Ovary (tissue), 9 donors: ENCODE data around the gene ARHGEF33. TPM values are rescaled to one million over a fixed set of nuclear protein-coding genes. Genes with fewer than 3 reads are reported as not detected.

Experiments used
- DNase-seq, 5 donors: peaks; one replicate each; pipeline ENCODE4 v3.0.0-alpha.2; 2019 to 2020
- H3K27ac ChIP-seq, 2 donors: fragments of 200-600 bp; one replicate each; pipeline versions ENCODE4 v1.5.1 to v1.8.0; 2019 to 2022
- H3K27me3 ChIP-seq: fragments of 200-600 bp; one replicate; pipeline ENCODE4 v1.8.0; 2022
- H3K36me3 ChIP-seq: fragments of 200-600 bp; sonication (generic); one replicate; pipeline ENCODE4 v1.5.1; 2019
- H3K4me1 ChIP-seq: one replicate; pipeline ENCODE4 v1.8.1; 2013; ENCODE audit warnings: mild to moderate bottlenecking, moderate library complexity; ENCODE audit not compliant: insufficient read depth
- H3K4me3 ChIP-seq: fragments of 200-600 bp; sonication (generic); one replicate; pipeline ENCODE4 v1.5.1; 2017
- H3K9me3 ChIP-seq, 2 donors: fragments of 200-600 bp in 1 of 2; sonication (generic) in 1 of 2; one replicate each; pipeline versions ENCODE4 v1.5.1 to v1.8.1; 2013 to 2019; ENCODE audit warnings: mild to moderate bottlenecking in 1 of 2, moderate library complexity in 1 of 2
- CTCF ChIP-seq, 3 donors: fragments of 450-650 bp in 2 of 3; fragments of 200-600 bp in 1 of 3; IDR thresholded peaks; one replicate each; pipeline versions ENCODE4 v1.5.1 to v1.8.0; 2016 to 2022; ENCODE audit warnings: antibody characterized with exemption in 3 of 3, mild to moderate bottlenecking in 1 of 3
- EP300 ChIP-seq: sonication (generic); formaldehyde crosslinking; IDR thresholded peaks from one replicate; pipeline ENCODE4 v1.6.1; 2017; ENCODE audit warnings: antibody characterized with exemption
- POLR2A ChIP-seq: fragments of 450-650 bp; IDR thresholded peaks from one replicate; pipeline ENCODE4 v1.6.1; 2017; ENCODE audit warnings: antibody characterized with exemption, mild to moderate bottlenecking, moderate library complexity
- WGBS, 3 donors: extraction: QIAGEN DNeasy Blood & Tissue Kit in 1 of 3; methylation state at CpG; one replicate each; pipeline versions ENCODE4 v1.1.5 to v1.1.7; 2013 to 2017; 5-methylcytosine and 5-hydroxymethylcytosine counted together
- intact Hi-C, 4 donors: fragments of 100-400 bp; cut with DNase I; formaldehyde crosslinking; loops; one replicate each; pipeline versions ENCODE4 v1.11.0 to v1.15.1; 2022 to 2023
- polyA plus RNA-seq, 2 donors: library from polyadenylated mRNA; stranded (reverse); fragments of 200-250 nt in 1 of 2; fragments of 350-450 nt in 1 of 2; fragmentation: Illumina TruSeq in 1 of 2; extraction: RNeasy Lipid Tissue Mini Kit (QIAGEN cat#74804) in 1 of 2; gene quantifications; one replicate each; pipeline ENCODE4 v1.2.3, GENCODE V29; 2013 to 2014
- total RNA-seq, 7 donors: library from RNA; depleted of rRNA in 2 of 7; stranded (reverse); fragments of >200 nt in 2 of 7; fragmentation: NEBNext Ultra II Directional in 3 of 7; extraction: Animal tissue kit (Norgen Biotek cat#: 25700) in 3 of 7; gene quantifications; one replicate each; pipeline versions ENCODE4 v1.1.0 to v1.2.4, GENCODE V29; 2016 to 2023
- donor health status: DM: no; HTN: no; CAD: no; lungs with moderate emphysema.
- donor health status: DM: no; HTN: no; CAD: no.
- donor health status: Bipolar disorder and iron deficiency.
- donor health status: DM: yes; HTN: yes; CAD: no.
- donor health status: DM: no; HTN: no; CAD: no.
- donor health status: DM: yes; HTN: yes; CAD: no.

ARHGEF33 gene
- total and polyA plus RNA-seq, 9 donors: 1.3 to 4.4 (median 2.8) TPM

- Histone ChIP-seq H3K27ac (no peak overlapping the region), H3K4me3 (no peak overlapping the region), H3K36me3 (no peaks in the 10 kb centered on the region), H3K27me3 (no peaks in the 10 kb centered on the region), H3K9me3 (no peaks in the 10 kb centered on the region), H3K4me1 (no peaks in the 10 kb centered on the region)
- intact Hi-C loops: no loop called here
- TF ChIP-seq POLR2A (no peak), CTCF (IDR thresholded peaks at IDR 0.05) (no peak), EP300 (no peak)
- no peak for DNase-seq
- 92 to 97% (median 92%) methylated on average over 2 of the region's 2 CpGs for WGBS, 3 donors
Measured at GRCh38 chr2:38863061-38863695, 26.5 kb upstream of the ARHGEF33 start.

GRCh38 chr2:38866773-38867443, 22.8 kb upstream of the ARHGEF33 start:
- intact Hi-C loops: no loop called here
- Histone ChIP-seq H3K4me1 (no peaks in the 10 kb centered on the region), H3K4me3 (no peak overlapping the region), H3K27ac (no peak overlapping the region), H3K27me3 (no peaks in the 10 kb centered on the region), H3K36me3 (no peaks in the 10 kb centered on the region), H3K9me3 (no peaks in the 10 kb centered on the region)
- no peak for DNase-seq
- WGBS, 3 donors: 92 to 98% (median 96%) methylated on average over 3 of the region's 3 CpGs
- TF ChIP-seq CTCF (IDR thresholded peaks at IDR 0.05) (no peak), EP300 (no peak), POLR2A (no peak)

GRCh38 chr2:38871432-38871831, 18.2 kb upstream of the ARHGEF33 start:
- no peak overlapping the region for H3K4me3 ChIP-seq
- TF ChIP-seq CTCF (IDR thresholded peaks at IDR 0.05) (no peak), POLR2A (no peak), EP300 (no peak)
- DNase-seq: no peak
- no peaks in the 10 kb centered on the region for H3K27me3 ChIP-seq
- no peaks in the 10 kb centered on the region for H3K4me1 ChIP-seq
- H3K9me3 ChIP-seq: no peaks in the 10 kb centered on the region
- no peak overlapping the region for H3K27ac ChIP-seq
- H3K36me3 ChIP-seq: no peaks in the 10 kb centered on the region
- WGBS, 3 donors: 98% methylated on average over 3 of the region's 3 CpGs
- intact Hi-C loops: no loop called here

- TF ChIP-seq EP300 (no peak), CTCF (IDR thresholded peaks at IDR 0.05) (no peak), POLR2A (no peak)
- intact Hi-C loops: no loop called here
- H3K36me3 ChIP-seq: no peaks in the 10 kb centered on the region
- H3K4me1 ChIP-seq: peaks cover 2% of the 10 kb centered on the region
- H3K9me3 ChIP-seq: no peaks in the 10 kb centered on the region
- WGBS, 3 donors: 74 to 77% (median 76%) methylated on average over 5 of the region's 5 CpGs
- H3K27me3 ChIP-seq: no peaks in the 10 kb centered on the region
- no peak overlapping the region for H3K27ac ChIP-seq
- no peak for DNase-seq
- no peak overlapping the region for H3K4me3 ChIP-seq
Measured at GRCh38 chr2:38873763-38874162, 15.9 kb upstream of the ARHGEF33 start.
